HL-60/S4 treated with phorbol 12-myristate 13-acetate at 8.2 ng/mL for 4 days and 3 days (cell line): Measurements from ENCODE around the gene APIP.
"Not testable (repeated sequence)": the region's sequence is repeated elsewhere in the genome, so short reads cannot be mapped to it uniquely, and the experiment has no call there.

Source experiments
- in situ Hi-C: fragments of 300-500 bp; cut with MboI; formaldehyde crosslinking; loops from 2 replicates; pipeline ENCODE4 v1.15.0; 2022; ENCODE audit warnings: low sequenced_read_pairs

Gene APIP

GRCh38 chr11:34926101-34926830 lies 10.1 kb upstream of the APIP start:
- in situ Hi-C loops: loop anchor here (10.0 kb wide), 1 partner anchor 469 kb away; no protein-coding TSS in a partner anchor

- in situ Hi-C loops: loop anchor here (10.0 kb wide), 1 partner anchor 470 kb away; no protein-coding TSS in a partner anchor
Observed at GRCh38 chr11:34924714-34925113, 8.5 kb upstream of the APIP start.

- in situ Hi-C loops: loop anchor here (10.0 kb wide), 1 partner anchor 474 kb away; no protein-coding TSS in a partner anchor
Observed at GRCh38 chr11:34921156-34921555, 5.0 kb upstream of the APIP start.

GRCh38 chr11:34916843-34917770 lies 928 bp upstream of the APIP start:
- in situ Hi-C loops: no loop called here

GRCh38 chr11:34915136-34916014 lies 804 bp downstream of the APIP start:
- in situ Hi-C loops: no loop called here

GRCh38 chr11:34913556-34913955 lies 2.6 kb downstream of the APIP start:
- in situ Hi-C loops: not testable (repeated sequence)

- in situ Hi-C loops: no loop called here
Observed at GRCh38 chr11:34911676-34912075, 4.5 kb downstream of the APIP start.

- in situ Hi-C loops: no loop called here
Observed at GRCh38 chr11:34910817-34911216, 5.4 kb downstream of the APIP start.

GRCh38 chr11:34909955-34910354 lies 6.2 kb downstream of the APIP start:
- in situ Hi-C loops: no loop called here

- in situ Hi-C loops: no loop called here
Observed at GRCh38 chr11:34909415-34909814, 6.8 kb downstream of the APIP start.

- in situ Hi-C loops: no loop called here
Observed at GRCh38 chr11:34907934-34908593, 8.1 kb downstream of the APIP start.

- in situ Hi-C loops: no loop called here
Observed at GRCh38 chr11:34905666-34906065, 10.5 kb downstream of the APIP start.

GRCh38 chr11:34904421-34904955 lies 11.7 kb downstream of the APIP start:
- in situ Hi-C loops: no loop called here

GRCh38 chr11:34899633-34900016 lies 16.6 kb downstream of the APIP start:
- in situ Hi-C loops: loop anchor here (10.0 kb wide), 1 partner anchor 315 kb away; no protein-coding TSS in a partner anchor

GRCh38 chr11:34898474-34898873 lies 17.7 kb downstream of the APIP start:
- in situ Hi-C loops: loop anchor here (10.0 kb wide), 1 partner anchor 314 kb away; no protein-coding TSS in a partner anchor

GRCh38 chr11:34897171-34897870 lies 18.9 kb downstream of the APIP start:
- in situ Hi-C loops: loop anchor here (10.0 kb wide), 1 partner anchor 313 kb away; no protein-coding TSS in a partner anchor

GRCh38 chr11:34896191-34896590 lies 20.0 kb downstream of the APIP start:
- in situ Hi-C loops: loop anchor here (10.0 kb wide), 1 partner anchor 311 kb away; no protein-coding TSS in a partner anchor

- in situ Hi-C loops: loop anchor here (10.0 kb wide), 1 partner anchor 309 kb away; no protein-coding TSS in a partner anchor
Observed at GRCh38 chr11:34893416-34893815, 22.8 kb downstream of the APIP start.

GRCh38 chr11:34891611-34892010 lies 24.6 kb downstream of the APIP start:
- in situ Hi-C loops: loop anchor here (10.0 kb wide), 1 partner anchor 307 kb away; no protein-coding TSS in a partner anchor
